HepG2 (cell line): ENCODE data around the gene MADCAM1. TPM values are rescaled to one million over a fixed set of nuclear protein-coding genes. Genes with fewer than 3 reads are reported as not detected.

Source experiments
- FOXA1 ChIP-seq, 2 experiments: fragments of 450-650 bp in 1 of 2; sonication (generic) in 1 of 2; formaldehyde crosslinking in 1 of 2; IDR thresholded peaks; 2 replicates each; pipeline versions ENCODE4 v1.4.0 to v1.6.1; 2016 to 2020; ENCODE audit warnings: missing genetic modification reagents in 1 of 2
- HNRNPL ChIP-seq: fragments of 200-400 bp; formaldehyde crosslinking; IDR thresholded peaks from 2 replicates; pipeline ENCODE4 v1.6.1; 2017; ENCODE audit warnings: mild to moderate bottlenecking, low read depth, low read length
- HOXA3 ChIP-seq: sonication (generic); formaldehyde crosslinking; IDR thresholded peaks from 2 replicates; pipeline ENCODE4 v1.5.0; 2020; ENCODE audit warnings: missing genetic modification reagents
- KDM2A ChIP-seq: sonication (generic); formaldehyde crosslinking; IDR thresholded peaks from 2 replicates; pipeline ENCODE4 v1.4.0; 2020; ENCODE audit warnings: low read depth, missing genetic modification reagents, borderline replicate concordance
- KDM3A ChIP-seq: IDR thresholded peaks from 2 replicates; pipeline ENCODE4 v1.6.1; 2018; ENCODE audit warnings: low read depth, missing compliant biosample characterization
- KMT2B ChIP-seq: IDR thresholded peaks from 2 replicates; pipeline ENCODE4 v1.6.1; 2016; ENCODE audit warnings: missing genetic modification reagents, missing compliant biosample characterization
- MAFF ChIP-seq: IDR thresholded peaks from 2 replicates; pipeline ENCODE4 v1.6.1; 2011; ENCODE audit warnings: low read depth, low read length, improper control_type of control experiment
- MAZ ChIP-seq, 2 experiments: sonication (generic) in 1 of 2; formaldehyde crosslinking in 1 of 2; IDR thresholded peaks; 2 replicates each; pipeline versions ENCODE4 v1.5.0 to v1.6.1; 2012 to 2020; ENCODE audit warnings: low read depth in 2 of 2, mild to moderate bottlenecking in 2 of 2, borderline replicate concordance in 1 of 2, improper control_type of control experiment in 1 of 2, low read length in 1 of 2, missing genetic modification reagents in 1 of 2, moderate library complexity in 1 of 2
- MED13 ChIP-seq: sonication (generic); formaldehyde crosslinking; IDR thresholded peaks from 2 replicates; pipeline ENCODE4 v1.5.0; 2020; ENCODE audit warnings: missing genetic modification reagents
- ZFP90 ChIP-seq: sonication (generic); formaldehyde crosslinking; IDR thresholded peaks from 2 replicates; pipeline ENCODE4 v1.8.0; 2022; ENCODE audit warnings: missing genetic modification reagents, mild to moderate bottlenecking, inconsistent platforms, borderline replicate concordance
- ZNF556 ChIP-seq: sonication (generic); formaldehyde crosslinking; IDR thresholded peaks from 2 replicates; pipeline ENCODE4 v1.4.0; 2020; ENCODE audit warnings: mild to moderate bottlenecking, missing genetic modification reagents, borderline replicate concordance
- ZNF766 ChIP-seq: sonication (generic); formaldehyde crosslinking; IDR thresholded peaks from 2 replicates; pipeline ENCODE4 v1.5.0; 2020; ENCODE audit warnings: missing genetic modification reagents, borderline replicate concordance
- polyA plus RNA-seq, 8 experiments: library from polyadenylated mRNA; depleted of rRNA in 3 of 8; stranded (reverse) in 7 of 8; unstranded in 1 of 8; fragments of >200 nt; fragmentation: Illumina TruSeq in 4 of 8; extraction: Trizol in 4 of 8; gene quantifications; 2 replicates each; pipeline versions ENCODE4 v1.2.1 to v1.2.3, GENCODE V29; 2011 to 2016; ENCODE audit warnings: low read depth in 4 of 8, missing spikeins in 1 of 8, mixed read lengths in 1 of 8; ENCODE audit not compliant: insufficient read depth in 1 of 8
- total RNA-seq, 5 experiments: library from RNA; depleted of rRNA; stranded (reverse); fragments of >200 nt; fragmentation: Illumina TruSeq; extraction: Trizol; gene quantifications; 2 replicates each; pipeline ENCODE4 v1.2.3, GENCODE V29; 2016; ENCODE audit warnings: low read depth in 1 of 5
- TF ChIP-seq, protein P1 (sequence below): sonication (generic); formaldehyde crosslinking; IDR thresholded peaks from 2 replicates; pipeline ENCODE4 v1.4.0; 2020; ENCODE audit warnings: mild to moderate bottlenecking, missing genetic modification reagents, borderline replicate concordance
- TF ChIP-seq, protein P2 (sequence below): sonication (generic); formaldehyde crosslinking; IDR thresholded peaks from 2 replicates; pipeline ENCODE4 v1.5.0; 2020; ENCODE audit warnings: mild to moderate bottlenecking, missing genetic modification reagents, moderate library complexity
- TF ChIP-seq, protein P3 (sequence below): sonication (generic); formaldehyde crosslinking; IDR thresholded peaks from 2 replicates; pipeline ENCODE4 v1.4.0; 2020; ENCODE audit warnings: mild to moderate bottlenecking, missing genetic modification reagents
- TF ChIP-seq, protein P4 (sequence below): sonication (generic); formaldehyde crosslinking; IDR thresholded peaks from 2 replicates; pipeline ENCODE4 v1.9.0; 2022; ENCODE audit warnings: low read depth, missing genetic modification reagents

Gene MADCAM1
- total and polyA plus RNA-seq, 2 of the 13 experiments (the other 11 are each of a cell fraction or from before 2014, with no cell fraction given), result 0.29 to 0.33 TPM

DNA sequence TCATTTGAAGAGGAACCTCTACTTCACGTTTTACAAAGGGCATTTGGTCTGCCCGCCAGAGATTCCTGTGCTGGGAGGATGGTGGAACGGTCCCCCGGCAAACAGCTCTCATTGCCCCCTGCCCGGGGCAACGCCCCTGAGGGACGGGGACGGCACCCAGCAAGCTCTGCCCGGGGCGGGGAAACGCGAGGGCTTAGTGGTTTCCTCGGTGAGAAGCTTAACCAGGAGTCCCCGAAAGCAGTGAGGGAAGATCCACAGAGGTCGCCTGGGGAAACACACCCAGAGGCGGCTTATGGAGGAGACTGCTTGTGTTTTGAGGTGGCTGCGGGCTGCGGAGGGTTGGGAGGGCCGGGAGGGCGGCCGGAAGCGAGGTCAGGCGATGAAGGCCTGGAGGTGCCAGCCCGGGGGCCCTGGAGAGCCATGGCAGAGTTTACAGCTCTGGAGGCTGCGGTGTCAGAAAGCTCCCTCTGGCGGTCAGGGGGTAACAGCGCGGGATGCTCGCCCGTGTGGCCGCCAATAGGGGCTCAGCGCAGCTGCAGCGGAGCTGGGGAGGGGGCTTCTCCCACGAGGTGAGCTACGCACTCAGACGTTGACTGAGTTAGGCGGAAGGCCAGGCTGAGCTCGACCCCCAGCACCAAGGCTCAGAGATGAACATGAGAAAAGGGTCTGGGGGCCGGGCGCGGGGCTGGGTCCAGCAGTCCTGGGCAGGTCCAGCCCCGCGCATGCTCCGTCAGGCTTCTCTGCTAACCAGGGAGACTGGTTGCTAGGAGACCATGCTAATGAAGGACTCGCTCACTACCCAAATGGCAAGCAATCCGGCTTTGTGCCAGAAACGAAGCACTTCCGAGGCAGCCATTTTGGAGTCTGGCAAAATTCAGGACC, 10.4 kb downstream of the MADCAM1 start (continued):
- TF ChIP-seq, protein P1, sequence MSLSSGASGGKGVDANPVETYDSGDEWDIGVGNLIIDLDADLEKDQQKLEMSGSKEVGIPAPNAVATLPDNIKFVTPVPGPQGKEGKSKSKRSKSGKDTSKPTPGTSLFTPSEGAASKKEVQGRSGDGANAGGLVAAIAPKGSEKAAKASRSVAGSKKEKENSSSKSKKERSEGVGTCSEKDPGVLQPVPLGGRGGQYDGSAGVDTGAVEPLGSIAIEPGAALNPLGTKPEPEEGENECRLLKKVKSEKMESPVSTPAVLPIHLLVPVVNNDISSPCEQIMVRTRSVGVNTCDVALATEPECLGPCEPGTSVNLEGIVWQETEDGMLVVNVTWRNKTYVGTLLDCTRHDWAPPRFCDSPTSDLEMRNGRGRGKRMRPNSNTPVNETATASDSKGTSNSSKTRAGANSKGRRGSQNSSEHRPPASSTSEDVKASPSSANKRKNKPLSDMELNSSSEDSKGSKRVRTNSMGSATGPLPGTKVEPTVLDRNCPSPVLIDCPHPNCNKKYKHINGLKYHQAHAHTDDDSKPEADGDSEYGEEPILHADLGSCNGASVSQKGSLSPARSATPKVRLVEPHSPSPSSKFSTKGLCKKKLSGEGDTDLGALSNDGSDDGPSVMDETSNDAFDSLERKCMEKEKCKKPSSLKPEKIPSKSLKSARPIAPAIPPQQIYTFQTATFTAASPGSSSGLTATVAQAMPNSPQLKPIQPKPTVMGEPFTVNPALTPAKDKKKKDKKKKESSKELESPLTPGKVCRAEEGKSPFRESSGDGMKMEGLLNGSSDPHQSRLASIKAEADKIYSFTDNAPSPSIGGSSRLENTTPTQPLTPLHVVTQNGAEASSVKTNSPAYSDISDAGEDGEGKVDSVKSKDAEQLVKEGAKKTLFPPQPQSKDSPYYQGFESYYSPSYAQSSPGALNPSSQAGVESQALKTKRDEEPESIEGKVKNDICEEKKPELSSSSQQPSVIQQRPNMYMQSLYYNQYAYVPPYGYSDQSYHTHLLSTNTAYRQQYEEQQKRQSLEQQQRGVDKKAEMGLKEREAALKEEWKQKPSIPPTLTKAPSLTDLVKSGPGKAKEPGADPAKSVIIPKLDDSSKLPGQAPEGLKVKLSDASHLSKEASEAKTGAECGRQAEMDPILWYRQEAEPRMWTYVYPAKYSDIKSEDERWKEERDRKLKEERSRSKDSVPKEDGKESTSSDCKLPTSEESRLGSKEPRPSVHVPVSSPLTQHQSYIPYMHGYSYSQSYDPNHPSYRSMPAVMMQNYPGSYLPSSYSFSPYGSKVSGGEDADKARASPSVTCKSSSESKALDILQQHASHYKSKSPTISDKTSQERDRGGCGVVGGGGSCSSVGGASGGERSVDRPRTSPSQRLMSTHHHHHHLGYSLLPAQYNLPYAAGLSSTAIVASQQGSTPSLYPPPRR (CRISPR knock-in tag), result no peak
- no peak for TF ChIP-seq FOXA1 (IDR thresholded peaks at IDR 0.05)
- peak; percentile 40; the same call in 1 of the 2 replicates for TF ChIP-seq FOXA1 (CRISPR knock-in tag; IDR thresholded peaks at IDR 0.05)
- peak; percentile 70; the same call in 1 of the 2 replicates for TF ChIP-seq KDM3A (CRISPR knock-in tag)
- TF ChIP-seq MED13 (CRISPR knock-in tag), result no peak
- TF ChIP-seq ZNF556 (CRISPR knock-in tag), result peak; percentile 81
- TF ChIP-seq ZNF766 (CRISPR knock-in tag), result no peak
- peak; percentile 95 for TF ChIP-seq HNRNPL
- TF ChIP-seq, protein P2, sequence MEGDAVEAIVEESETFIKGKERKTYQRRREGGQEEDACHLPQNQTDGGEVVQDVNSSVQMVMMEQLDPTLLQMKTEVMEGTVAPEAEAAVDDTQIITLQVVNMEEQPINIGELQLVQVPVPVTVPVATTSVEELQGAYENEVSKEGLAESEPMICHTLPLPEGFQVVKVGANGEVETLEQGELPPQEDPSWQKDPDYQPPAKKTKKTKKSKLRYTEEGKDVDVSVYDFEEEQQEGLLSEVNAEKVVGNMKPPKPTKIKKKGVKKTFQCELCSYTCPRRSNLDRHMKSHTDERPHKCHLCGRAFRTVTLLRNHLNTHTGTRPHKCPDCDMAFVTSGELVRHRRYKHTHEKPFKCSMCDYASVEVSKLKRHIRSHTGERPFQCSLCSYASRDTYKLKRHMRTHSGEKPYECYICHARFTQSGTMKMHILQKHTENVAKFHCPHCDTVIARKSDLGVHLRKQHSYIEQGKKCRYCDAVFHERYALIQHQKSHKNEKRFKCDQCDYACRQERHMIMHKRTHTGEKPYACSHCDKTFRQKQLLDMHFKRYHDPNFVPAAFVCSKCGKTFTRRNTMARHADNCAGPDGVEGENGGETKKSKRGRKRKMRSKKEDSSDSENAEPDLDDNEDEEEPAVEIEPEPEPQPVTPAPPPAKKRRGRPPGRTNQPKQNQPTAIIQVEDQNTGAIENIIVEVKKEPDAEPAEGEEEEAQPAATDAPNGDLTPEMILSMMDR (CRISPR knock-in tag), result peak; percentile 99
- TF ChIP-seq HOXA3 (CRISPR knock-in tag), result no peak
- no peak; the same call in 1 of the 2 replicates for TF ChIP-seq MAZ (IDR thresholded peaks at IDR 0.05; ENCODE audit: borderline replicate concordance, low read depth, low read length)
- peak; percentile 89 for TF ChIP-seq MAZ (CRISPR knock-in tag; IDR thresholded peaks at IDR 0.05; ENCODE audit: low read depth)
- TF ChIP-seq KDM2A (CRISPR knock-in tag), result peak; percentile 71; the same call in 1 of the 2 replicates
- no peak; the same call in 1 of the 2 replicates for TF ChIP-seq ZFP90 (CRISPR knock-in tag)
- no peak for TF ChIP-seq MAFF
- TF ChIP-seq, protein P3, sequence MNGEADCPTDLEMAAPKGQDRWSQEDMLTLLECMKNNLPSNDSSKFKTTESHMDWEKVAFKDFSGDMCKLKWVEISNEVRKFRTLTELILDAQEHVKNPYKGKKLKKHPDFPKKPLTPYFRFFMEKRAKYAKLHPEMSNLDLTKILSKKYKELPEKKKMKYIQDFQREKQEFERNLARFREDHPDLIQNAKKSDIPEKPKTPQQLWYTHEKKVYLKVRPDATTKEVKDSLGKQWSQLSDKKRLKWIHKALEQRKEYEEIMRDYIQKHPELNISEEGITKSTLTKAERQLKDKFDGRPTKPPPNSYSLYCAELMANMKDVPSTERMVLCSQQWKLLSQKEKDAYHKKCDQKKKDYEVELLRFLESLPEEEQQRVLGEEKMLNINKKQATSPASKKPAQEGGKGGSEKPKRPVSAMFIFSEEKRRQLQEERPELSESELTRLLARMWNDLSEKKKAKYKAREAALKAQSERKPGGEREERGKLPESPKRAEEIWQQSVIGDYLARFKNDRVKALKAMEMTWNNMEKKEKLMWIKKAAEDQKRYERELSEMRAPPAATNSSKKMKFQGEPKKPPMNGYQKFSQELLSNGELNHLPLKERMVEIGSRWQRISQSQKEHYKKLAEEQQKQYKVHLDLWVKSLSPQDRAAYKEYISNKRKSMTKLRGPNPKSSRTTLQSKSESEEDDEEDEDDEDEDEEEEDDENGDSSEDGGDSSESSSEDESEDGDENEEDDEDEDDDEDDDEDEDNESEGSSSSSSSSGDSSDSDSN (CRISPR knock-in tag), result peak; percentile 77; the same call in 1 of the 2 replicates
- TF ChIP-seq KMT2B (CRISPR knock-in tag), result peak; percentile 20; the same call in 1 of the 2 replicates
- TF ChIP-seq, protein P4, sequence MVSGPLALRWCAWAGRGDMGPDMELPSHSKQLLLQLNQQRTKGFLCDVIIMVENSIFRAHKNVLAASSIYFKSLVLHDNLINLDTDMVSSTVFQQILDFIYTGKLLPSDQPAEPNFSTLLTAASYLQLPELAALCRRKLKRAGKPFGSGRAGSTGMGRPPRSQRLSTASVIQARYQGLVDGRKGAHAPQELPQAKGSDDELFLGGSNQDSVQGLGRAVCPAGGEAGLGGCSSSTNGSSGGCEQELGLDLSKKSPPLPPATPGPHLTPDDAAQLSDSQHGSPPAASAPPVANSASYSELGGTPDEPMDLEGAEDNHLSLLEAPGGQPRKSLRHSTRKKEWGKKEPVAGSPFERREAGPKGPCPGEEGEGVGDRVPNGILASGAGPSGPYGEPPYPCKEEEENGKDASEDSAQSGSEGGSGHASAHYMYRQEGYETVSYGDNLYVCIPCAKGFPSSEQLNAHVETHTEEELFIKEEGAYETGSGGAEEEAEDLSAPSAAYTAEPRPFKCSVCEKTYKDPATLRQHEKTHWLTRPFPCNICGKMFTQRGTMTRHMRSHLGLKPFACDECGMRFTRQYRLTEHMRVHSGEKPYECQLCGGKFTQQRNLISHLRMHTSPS (CRISPR knock-in tag), result peak; percentile 93
